GM12801 (cell line): ENCODE measurements around the gene NMU.

Experiments used
- CTCF ChIP-seq: IDR thresholded peaks from one replicate; pipeline ENCODE4 v1.5.1; 2011; ENCODE audit warnings: control low read depth; ENCODE audit not compliant: insufficient read length; ENCODE audit errors: extremely low read depth

Gene NMU

GRCh38 chr4:55618546-55619143, 17.5 kb downstream of the NMU start:
- TF ChIP-seq CTCF: no peak

DNA sequence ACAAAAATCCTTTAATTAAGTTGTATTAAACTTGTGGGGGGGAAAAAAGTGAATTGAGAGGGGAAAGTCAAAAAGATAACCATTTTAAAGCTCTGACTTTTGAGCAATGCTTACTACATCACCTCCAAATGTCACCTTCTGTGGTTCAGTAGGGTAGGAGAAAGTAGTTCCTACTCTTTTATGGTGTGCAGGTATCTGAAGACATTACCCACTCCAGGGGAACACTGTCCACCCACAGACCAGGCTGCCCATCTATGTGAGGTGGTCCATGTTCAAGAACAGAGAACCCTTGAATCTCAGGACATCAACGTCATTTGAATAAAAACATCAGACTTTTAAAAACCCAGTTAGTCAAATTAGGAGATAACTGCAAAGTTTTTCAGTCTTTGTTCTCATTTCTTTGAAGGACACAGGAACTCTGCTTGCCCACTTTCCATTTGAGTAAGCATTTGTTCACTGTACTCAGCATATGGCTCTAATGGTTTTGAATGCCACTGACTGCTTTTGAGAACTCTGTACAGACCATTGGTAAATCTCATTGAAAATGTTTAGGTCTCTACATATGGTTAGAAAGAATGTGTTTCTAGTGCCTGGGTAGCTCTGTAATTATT, 18.4 kb downstream of the NMU start:
- no peak for TF ChIP-seq CTCF

- no peak for TF ChIP-seq CTCF
These were observed 21.1 kb downstream of the NMU start for GRCh38 chr4:55615008-55615407.

DNA sequence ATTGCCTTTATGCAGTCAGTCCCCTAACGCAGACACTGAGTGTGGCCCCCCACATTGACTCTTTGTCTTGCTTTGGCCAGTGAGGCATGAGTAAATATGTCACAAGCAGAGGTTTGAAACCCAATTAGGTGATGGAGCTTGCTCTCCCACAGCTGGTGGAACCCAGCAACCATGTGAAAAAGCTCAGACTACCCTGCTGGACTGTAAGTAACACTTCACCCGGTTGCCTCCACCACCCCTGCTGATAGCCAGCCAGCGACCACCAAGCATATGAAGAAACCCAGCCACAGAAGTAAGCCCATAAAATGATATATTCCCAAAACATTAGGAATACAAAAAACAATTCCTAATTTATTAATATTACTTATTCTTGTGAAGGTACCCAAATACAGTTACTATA, 22.5 kb downstream of the NMU start:
- TF ChIP-seq CTCF: no peak

DNA sequence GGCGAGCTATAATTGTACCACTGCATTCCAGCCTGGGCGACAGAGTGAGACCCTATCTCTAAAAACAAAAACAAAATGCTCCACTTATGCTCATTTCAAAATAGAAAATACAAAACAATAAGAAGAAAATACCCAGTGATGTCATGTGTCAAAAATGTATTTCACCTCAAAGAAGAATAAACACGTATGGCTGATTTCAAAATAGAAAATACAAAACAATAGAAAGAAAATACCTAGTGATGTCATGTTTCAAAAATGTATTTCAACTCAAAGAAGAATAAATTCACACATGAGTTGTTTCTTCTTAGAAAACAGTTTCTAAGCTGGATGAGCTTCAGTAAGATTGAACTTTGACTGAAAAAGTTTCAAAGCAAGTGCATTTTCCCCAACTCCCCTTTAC, 23.8 kb downstream of the NMU start:
- TF ChIP-seq CTCF: no peak

- TF ChIP-seq CTCF: no peak
These were observed 24.6 kb downstream of the NMU start for GRCh38 chr4:55611358-55612059.

- TF ChIP-seq CTCF: no peak
These were observed 25.7 kb downstream of the NMU start for GRCh38 chr4:55610381-55610780.
